Liver (tissue), 9 donors: ENCODE measurements around the gene DAPK3. TPM values are rescaled to one million over a fixed set of nuclear protein-coding genes. Genes with fewer than 3 reads are reported as not detected.

Source experiments
- DNase-seq: peaks from one replicate; pipeline ENCODE4 v3.0.0-alpha.2; 2017; ENCODE audit warnings: low spot score
- H3K27ac ChIP-seq, 2 donors: one replicate each; pipeline ENCODE4 v1.7.0; 2013; ENCODE audit warnings: inconsistent platforms in 2 of 2, low read length in 2 of 2, control low read depth in 1 of 2, low read depth in 1 of 2, mild to moderate bottlenecking in 1 of 2
- H3K27me3 ChIP-seq, 4 donors: one replicate each; pipeline versions ENCODE4 v1.6.1 to v1.7.0; 2013; ENCODE audit warnings: low read length in 3 of 4, inconsistent platforms in 1 of 4, mild to moderate bottlenecking in 1 of 4, moderate library complexity in 1 of 4; ENCODE audit not compliant: control insufficient read depth in 4 of 4, insufficient read depth in 4 of 4
- H3K36me3 ChIP-seq, 4 donors: one replicate each; pipeline versions ENCODE4 v1.6.1 to v1.7.0; 2013; ENCODE audit warnings: low read length in 3 of 4, mild to moderate bottlenecking in 3 of 4, low read depth in 1 of 4, moderate library complexity in 1 of 4; ENCODE audit not compliant: control insufficient read depth in 4 of 4, insufficient read depth in 3 of 4
- H3K4me1 ChIP-seq, 4 donors: one replicate each; pipeline versions ENCODE4 v1.6.1 to v1.7.0; 2013; ENCODE audit warnings: low read length in 3 of 4, mild to moderate bottlenecking in 3 of 4, moderate library complexity in 1 of 4; ENCODE audit not compliant: control insufficient read depth in 4 of 4, insufficient read depth in 4 of 4
- H3K4me3 ChIP-seq, 3 donors: one replicate each; pipeline versions ENCODE4 v1.6.1 to v1.7.0; 2013; ENCODE audit warnings: low read length in 3 of 3, control low read depth in 1 of 3, low read depth in 1 of 3, mild to moderate bottlenecking in 1 of 3
- H3K9ac ChIP-seq, 2 donors: one replicate each; pipeline ENCODE4 v1.7.0; 2013; ENCODE audit warnings: low read length in 2 of 2, mild to moderate bottlenecking in 2 of 2, moderate library complexity in 2 of 2, control low read depth in 1 of 2, low read depth in 1 of 2
- H3K9me3 ChIP-seq, 4 donors: one replicate each; pipeline versions ENCODE4 v1.6.1 to v1.7.0; 2013; ENCODE audit warnings: low read length in 3 of 4; ENCODE audit not compliant: control insufficient read depth in 4 of 4
- EGR1 ChIP-seq, 2 donors: IDR thresholded peaks; 2 replicates each; pipeline ENCODE4 v1.6.1; 2016 to 2018; ENCODE audit warnings: antibody characterized with exemption in 2 of 2, low read depth in 2 of 2
- FOXA1 ChIP-seq: IDR thresholded peaks from 2 replicates; pipeline ENCODE4 v1.6.1; 2016; ENCODE audit warnings: antibody characterized with exemption
- FOXA2 ChIP-seq: IDR thresholded peaks from 2 replicates; pipeline ENCODE4 v1.6.1; 2016; ENCODE audit warnings: antibody characterized with exemption
- GABPA ChIP-seq, 2 donors: IDR thresholded peaks in 1 of 2; conservative IDR thresholded peaks in 1 of 2; 2 replicates each; pipeline ENCODE4 v1.6.1; 2016; ENCODE audit warnings: antibody characterized with exemption in 2 of 2, mild to moderate bottlenecking in 1 of 2, moderate library complexity in 1 of 2
- HNF4A ChIP-seq, 2 donors: conservative IDR thresholded peaks; 2 replicates each; pipeline ENCODE4 v1.6.1; 2016; ENCODE audit warnings: antibody characterized with exemption in 2 of 2, mild to moderate bottlenecking in 2 of 2
- HNF4G ChIP-seq: IDR thresholded peaks from 2 replicates; pipeline ENCODE4 v1.6.1; 2016; ENCODE audit warnings: antibody characterized with exemption
- JUND ChIP-seq, 2 donors: IDR thresholded peaks; 2 replicates each; pipeline ENCODE4 v1.6.1; 2016; ENCODE audit warnings: antibody characterized with exemption in 2 of 2
- NR2F2 ChIP-seq: IDR thresholded peaks from 2 replicates; pipeline ENCODE4 v1.6.1; 2016; ENCODE audit warnings: antibody characterized with exemption
- RAD21 ChIP-seq, 2 donors: IDR thresholded peaks; 2 replicates each; pipeline ENCODE4 v1.6.1; 2016; ENCODE audit warnings: antibody characterized with exemption in 2 of 2, mild to moderate bottlenecking in 2 of 2
- RXRA ChIP-seq, 2 donors: IDR thresholded peaks; 2 replicates each; pipeline ENCODE4 v1.6.1; 2017 to 2018; ENCODE audit warnings: antibody characterized with exemption in 2 of 2, mild to moderate bottlenecking in 1 of 2
- SP1 ChIP-seq: IDR thresholded peaks from 2 replicates; pipeline ENCODE4 v1.6.1; 2018; ENCODE audit warnings: antibody characterized with exemption, mild to moderate bottlenecking
- TAF1 ChIP-seq: conservative IDR thresholded peaks from 2 replicates; pipeline ENCODE4 v1.6.1; 2016; ENCODE audit warnings: antibody characterized with exemption, mild to moderate bottlenecking
- YY1 ChIP-seq: IDR thresholded peaks from 2 replicates; pipeline ENCODE4 v1.6.1; 2016; ENCODE audit warnings: antibody characterized with exemption, mild to moderate bottlenecking
- WGBS: extraction: QIAGEN DNeasy Blood & Tissue Kit; methylation state at CpG from one replicate; pipeline ENCODE4 v1.1.7; 2013; 5-methylcytosine and 5-hydroxymethylcytosine counted together
- polyA plus RNA-seq, 2 donors: library from polyadenylated mRNA; stranded (reverse) in 1 of 2; unstranded in 1 of 2; fragments of 200-250 nt in 1 of 2; fragments of >200 nt in 1 of 2; fragmentation: Nextera tagmentation in 1 of 2; extraction: Ambion mirVana in 1 of 2; gene quantifications; one replicate each; pipeline versions ENCODE4 v1.2.1 to v1.2.3, GENCODE V29; 2013 to 2015
- total RNA-seq, 2 donors: library from RNA; depleted of rRNA; stranded (reverse); fragments of >200 nt; gene quantifications; one replicate each; pipeline ENCODE4 v1.2.3, GENCODE V29; 2014
- TF ChIP-seq, protein P1 (sequence below): IDR thresholded peaks from 2 replicates; pipeline ENCODE4 v1.6.1; 2016; ENCODE audit warnings: antibody characterized with exemption
- TF ChIP-seq, protein P2 (sequence below): IDR thresholded peaks from 2 replicates; pipeline ENCODE4 v1.6.1; 2016; ENCODE audit warnings: antibody characterized with exemption, mild to moderate bottlenecking
- TF ChIP-seq, protein P3 (sequence below): IDR thresholded peaks from 2 replicates; pipeline ENCODE4 v1.6.1; 2016; ENCODE audit warnings: antibody characterized with exemption
- TF ChIP-seq, protein P4 (sequence below): fragments of 150-350 bp; IDR thresholded peaks from 2 replicates; pipeline ENCODE4 v1.5.1; 2017; ENCODE audit warnings: improper control_type of control experiment, low read depth, low read length; ENCODE audit not compliant: missing input control
- TF ChIP-seq, protein P5 (sequence below): IDR thresholded peaks from 2 replicates; pipeline ENCODE4 v1.6.1; 2016; ENCODE audit warnings: antibody characterized with exemption
- donor health status: healthy.
- donor health status: healthy.
- donor health status: healthy.
- donor health status: healthy.
- donor health status: healthy.

Gene DAPK3
- total and polyA plus RNA-seq, 4 donors, result 3.0 to 29.5 (median 23.8) TPM

DNA sequence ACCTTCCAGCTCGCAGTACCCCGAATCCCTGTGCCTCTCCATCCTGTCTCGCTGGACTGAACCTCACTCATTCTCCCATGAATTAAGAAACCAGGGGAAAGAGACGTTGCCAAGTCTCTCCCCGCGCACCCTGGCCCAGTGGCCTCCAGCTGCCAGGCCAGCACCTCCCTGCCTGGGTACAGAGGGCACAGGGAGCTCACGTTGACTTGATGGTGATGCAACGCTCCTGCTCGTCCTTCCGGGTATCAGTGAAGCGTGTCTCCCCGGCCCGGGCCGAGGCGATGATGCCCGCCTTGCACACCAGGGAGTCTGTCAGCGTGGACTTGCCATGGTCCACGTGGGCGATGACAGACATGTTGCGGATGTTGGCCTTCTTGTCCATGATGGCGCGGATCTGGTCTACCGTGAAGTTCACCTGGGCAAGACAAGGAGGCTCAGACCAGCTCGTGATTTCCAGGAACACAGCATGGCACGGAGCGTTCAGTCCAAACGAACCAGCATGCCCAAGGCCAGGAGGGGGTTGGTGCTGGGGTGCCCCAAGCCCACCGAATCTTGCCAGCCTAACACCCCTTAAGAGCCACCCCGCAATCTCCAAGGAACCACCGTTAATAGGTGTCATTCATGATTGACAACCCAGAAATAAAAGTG, 13.2 kb upstream of the DAPK3 start:
- H3K4me3 ChIP-seq, result peak overlapping the region; percentile 74 to 99 (median 98)
- H3K27ac ChIP-seq, result peak overlapping the region; percentile 91 to 97
- H3K36me3 ChIP-seq, result peaks cover 35 to 48% (median 45%) of the 10 kb centered on the region in 4 donors
- H3K9ac ChIP-seq, result peak overlapping the region; percentile 84 to 99
- no peaks in the 10 kb centered on the region for H3K9me3 ChIP-seq
- no peaks in the 10 kb centered on the region for H3K27me3 ChIP-seq
- peaks cover 0 to 38% (median 31%) of the 10 kb centered on the region in 4 donors for H3K4me1 ChIP-seq
- TF ChIP-seq GABPA (IDR thresholded peaks at IDR 0.05 in 1 of 2, conservative IDR thresholded peaks at IDR 0.05 in 1 of 2) (peak in 1 of 2 donors; percentile 76), RAD21 (IDR thresholded peaks at IDR 0.05) (no peak), RXRA (IDR thresholded peaks at IDR 0.05) (peak; percentile 89), HNF4G (no peak), TAF1 (no peak), HNF4A (conservative IDR thresholded peaks at IDR 0.05) (peak; percentile 85 to 92), EGR1 (IDR thresholded peaks at IDR 0.05; ENCODE audit: low read depth in 2 of 2) (no peak), FOXA1 (no peak), SP1 (peak; percentile 82), JUND (IDR thresholded peaks at IDR 0.05) (peak in 1 of 2 donors; percentile 21), FOXA2 (no peak), YY1 (peak; percentile 85), NR2F2 (no peak)
- TF ChIP-seq, protein P1, sequence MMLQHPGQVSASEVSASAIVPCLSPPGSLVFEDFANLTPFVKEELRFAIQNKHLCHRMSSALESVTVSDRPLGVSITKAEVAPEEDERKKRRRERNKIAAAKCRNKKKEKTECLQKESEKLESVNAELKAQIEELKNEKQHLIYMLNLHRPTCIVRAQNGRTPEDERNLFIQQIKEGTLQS, result peak; percentile 98
- TF ChIP-seq, protein P2, sequence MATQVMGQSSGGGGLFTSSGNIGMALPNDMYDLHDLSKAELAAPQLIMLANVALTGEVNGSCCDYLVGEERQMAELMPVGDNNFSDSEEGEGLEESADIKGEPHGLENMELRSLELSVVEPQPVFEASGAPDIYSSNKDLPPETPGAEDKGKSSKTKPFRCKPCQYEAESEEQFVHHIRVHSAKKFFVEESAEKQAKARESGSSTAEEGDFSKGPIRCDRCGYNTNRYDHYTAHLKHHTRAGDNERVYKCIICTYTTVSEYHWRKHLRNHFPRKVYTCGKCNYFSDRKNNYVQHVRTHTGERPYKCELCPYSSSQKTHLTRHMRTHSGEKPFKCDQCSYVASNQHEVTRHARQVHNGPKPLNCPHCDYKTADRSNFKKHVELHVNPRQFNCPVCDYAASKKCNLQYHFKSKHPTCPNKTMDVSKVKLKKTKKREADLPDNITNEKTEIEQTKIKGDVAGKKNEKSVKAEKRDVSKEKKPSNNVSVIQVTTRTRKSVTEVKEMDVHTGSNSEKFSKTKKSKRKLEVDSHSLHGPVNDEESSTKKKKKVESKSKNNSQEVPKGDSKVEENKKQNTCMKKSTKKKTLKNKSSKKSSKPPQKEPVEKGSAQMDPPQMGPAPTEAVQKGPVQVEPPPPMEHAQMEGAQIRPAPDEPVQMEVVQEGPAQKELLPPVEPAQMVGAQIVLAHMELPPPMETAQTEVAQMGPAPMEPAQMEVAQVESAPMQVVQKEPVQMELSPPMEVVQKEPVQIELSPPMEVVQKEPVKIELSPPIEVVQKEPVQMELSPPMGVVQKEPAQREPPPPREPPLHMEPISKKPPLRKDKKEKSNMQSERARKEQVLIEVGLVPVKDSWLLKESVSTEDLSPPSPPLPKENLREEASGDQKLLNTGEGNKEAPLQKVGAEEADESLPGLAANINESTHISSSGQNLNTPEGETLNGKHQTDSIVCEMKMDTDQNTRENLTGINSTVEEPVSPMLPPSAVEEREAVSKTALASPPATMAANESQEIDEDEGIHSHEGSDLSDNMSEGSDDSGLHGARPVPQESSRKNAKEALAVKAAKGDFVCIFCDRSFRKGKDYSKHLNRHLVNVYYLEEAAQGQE, result peak; percentile 59
- TF ChIP-seq, protein P3, sequence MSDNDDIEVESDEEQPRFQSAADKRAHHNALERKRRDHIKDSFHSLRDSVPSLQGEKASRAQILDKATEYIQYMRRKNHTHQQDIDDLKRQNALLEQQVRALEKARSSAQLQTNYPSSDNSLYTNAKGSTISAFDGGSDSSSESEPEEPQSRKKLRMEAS, result no peak
- TF ChIP-seq, protein P4, sequence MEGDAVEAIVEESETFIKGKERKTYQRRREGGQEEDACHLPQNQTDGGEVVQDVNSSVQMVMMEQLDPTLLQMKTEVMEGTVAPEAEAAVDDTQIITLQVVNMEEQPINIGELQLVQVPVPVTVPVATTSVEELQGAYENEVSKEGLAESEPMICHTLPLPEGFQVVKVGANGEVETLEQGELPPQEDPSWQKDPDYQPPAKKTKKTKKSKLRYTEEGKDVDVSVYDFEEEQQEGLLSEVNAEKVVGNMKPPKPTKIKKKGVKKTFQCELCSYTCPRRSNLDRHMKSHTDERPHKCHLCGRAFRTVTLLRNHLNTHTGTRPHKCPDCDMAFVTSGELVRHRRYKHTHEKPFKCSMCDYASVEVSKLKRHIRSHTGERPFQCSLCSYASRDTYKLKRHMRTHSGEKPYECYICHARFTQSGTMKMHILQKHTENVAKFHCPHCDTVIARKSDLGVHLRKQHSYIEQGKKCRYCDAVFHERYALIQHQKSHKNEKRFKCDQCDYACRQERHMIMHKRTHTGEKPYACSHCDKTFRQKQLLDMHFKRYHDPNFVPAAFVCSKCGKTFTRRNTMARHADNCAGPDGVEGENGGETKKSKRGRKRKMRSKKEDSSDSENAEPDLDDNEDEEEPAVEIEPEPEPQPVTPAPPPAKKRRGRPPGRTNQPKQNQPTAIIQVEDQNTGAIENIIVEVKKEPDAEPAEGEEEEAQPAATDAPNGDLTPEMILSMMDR, result no peak
- TF ChIP-seq, protein P5, sequence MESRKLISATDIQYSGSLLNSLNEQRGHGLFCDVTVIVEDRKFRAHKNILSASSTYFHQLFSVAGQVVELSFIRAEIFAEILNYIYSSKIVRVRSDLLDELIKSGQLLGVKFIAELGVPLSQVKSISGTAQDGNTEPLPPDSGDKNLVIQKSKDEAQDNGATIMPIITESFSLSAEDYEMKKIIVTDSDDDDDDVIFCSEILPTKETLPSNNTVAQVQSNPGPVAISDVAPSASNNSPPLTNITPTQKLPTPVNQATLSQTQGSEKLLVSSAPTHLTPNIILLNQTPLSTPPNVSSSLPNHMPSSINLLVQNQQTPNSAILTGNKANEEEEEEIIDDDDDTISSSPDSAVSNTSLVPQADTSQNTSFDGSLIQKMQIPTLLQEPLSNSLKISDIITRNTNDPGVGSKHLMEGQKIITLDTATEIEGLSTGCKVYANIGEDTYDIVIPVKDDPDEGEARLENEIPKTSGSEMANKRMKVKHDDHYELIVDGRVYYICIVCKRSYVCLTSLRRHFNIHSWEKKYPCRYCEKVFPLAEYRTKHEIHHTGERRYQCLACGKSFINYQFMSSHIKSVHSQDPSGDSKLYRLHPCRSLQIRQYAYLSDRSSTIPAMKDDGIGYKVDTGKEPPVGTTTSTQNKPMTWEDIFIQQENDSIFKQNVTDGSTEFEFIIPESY, result no peak
- WGBS, result 8% methylated on average over 30 of the region's 30 CpGs
- peak; percentile 34 for DNase-seq
